Right lobe of liver (tissue), 6 donors: ENCODE measurements around the gene ANO9. TPM values are rescaled to one million over a fixed set of nuclear protein-coding genes. Genes with fewer than 3 reads are reported as not detected.

ENCODE experiments used
- ATAC-seq, 4 donors: fragments of 200-7000 bp; cut with Tn5 transposase; one replicate each; pipeline ENCODE4 v1.9.1; 2020; ENCODE audit warnings: mild to moderate bottlenecking in 4 of 4, moderate library complexity in 4 of 4
- DNase-seq, 3 donors: peaks; one replicate each; pipeline ENCODE4 v3.0.0-alpha.2; 2020
- H3K27ac ChIP-seq, 3 donors: fragments of 200-600 bp; one replicate each; pipeline ENCODE4 v1.8.0; 2022
- H3K27me3 ChIP-seq, 2 donors: fragments of 200-600 bp; one replicate each; pipeline ENCODE4 v1.8.0; 2022
- H3K36me3 ChIP-seq, 4 donors: fragments of 200-600 bp; sonication (generic) in 1 of 4; one replicate each; pipeline versions ENCODE4 v1.5.1 to v1.8.0; 2017 to 2022; ENCODE audit warnings: control low read depth in 1 of 4
- H3K4me1 ChIP-seq, 4 donors: fragments of 200-600 bp; sonication (generic) in 1 of 4; one replicate each; pipeline versions ENCODE4 v1.5.1 to v1.8.0; 2017 to 2022; ENCODE audit warnings: control low read depth in 1 of 4
- H3K4me3 ChIP-seq, 3 donors: fragments of 200-600 bp; one replicate each; pipeline ENCODE4 v1.8.0; 2022
- H3K9me3 ChIP-seq, 4 donors: fragments of 200-600 bp; sonication (generic) in 1 of 4; one replicate each; pipeline versions ENCODE4 v1.5.1 to v1.8.0; 2017 to 2022; ENCODE audit warnings: control low read depth in 1 of 4
- CTCF ChIP-seq, 4 donors: fragments of 200-600 bp in 3 of 4; fragments of 450-650 bp in 1 of 4; IDR thresholded peaks; one replicate each; pipeline versions ENCODE4 v1.5.1 to v1.8.0; 2016 to 2022; ENCODE audit warnings: antibody characterized with exemption in 4 of 4, mild to moderate bottlenecking in 2 of 4
- POLR2A ChIP-seq: fragments of 450-650 bp; IDR thresholded peaks from one replicate; pipeline ENCODE4 v1.6.1; 2017; ENCODE audit warnings: antibody characterized with exemption, mild to moderate bottlenecking
- WGBS: methylation state at CpG from one replicate; pipeline ENCODE4 v1.1.6; 2018; ENCODE audit warnings: low coverage, low lambda C conversion rate; ENCODE audit not compliant: insufficient coverage; ENCODE audit errors: missing lambda C conversion rate; 5-methylcytosine and 5-hydroxymethylcytosine counted together
- intact Hi-C, 2 donors: fragments of 100-400 bp; cut with DNase I; formaldehyde crosslinking; loops; one replicate each; pipeline versions ENCODE4 v1.11.2 to v1.14.1; 2022
- total RNA-seq, 6 experiments: library from RNA; depleted of rRNA in 2 of 6; stranded (reverse); fragments of >200 nt in 2 of 6; fragmentation: NEBNext Ultra II Directional in 3 of 6; extraction: Animal tissue kit (Norgen Biotek cat#: 25700) in 3 of 6; gene quantifications; one replicate each; pipeline versions ENCODE4 v1.1.0 to v1.2.4, GENCODE V29; 2016 to 2023
- donor health status: DM: no; HTN: yes; CAD: no.
- donor health status: DM: no; HTN: no; CAD: no.
- donor health status: DM: no; HTN: no; CAD: no.
- donor health status: DM: no; HTN: yes; CAD: no.
- donor health status: DM: no; HTN: yes; CAD: no.

Gene ANO9
- total RNA-seq, 6 experiments from 2014 or later = 0.09 to 1.0 (median 0.28) TPM; not detected in 1

GRCh38 chr11:468036-468435, 26.2 kb upstream of the ANO9 start:
- Histone ChIP-seq H3K27me3 (no peaks in the 10 kb centered on the region), H3K4me1 (peaks cover 0 to 11% (median 8%) of the 10 kb centered on the region in 4 donors), H3K9me3 (no peaks in the 10 kb centered on the region), H3K4me3 (no peak overlapping the region), H3K36me3 (no peaks in the 10 kb centered on the region), H3K27ac (no peak overlapping the region)
- intact Hi-C loops = no loop called here
- TF ChIP-seq CTCF (IDR thresholded peaks at IDR 0.05) = no peak
- TF ChIP-seq POLR2A = no peak
- ATAC-seq (no peak), DNase-seq (no peak)
- 76% methylated on average over 9 of the region's 12 CpGs for WGBS

- intact Hi-C loops = no loop called here
- no peak for TF ChIP-seq POLR2A
- no peak for TF ChIP-seq CTCF (IDR thresholded peaks at IDR 0.05)
- H3K36me3 ChIP-seq = peaks cover 0 to 4% (median 0%) of the 10 kb centered on the region in 4 donors
- WGBS = 54% methylated on average over 7 of the region's 9 CpGs
- no peaks in the 10 kb centered on the region for H3K9me3 ChIP-seq
- no peak overlapping the region for H3K27ac ChIP-seq
- DNase-seq (no peak), ATAC-seq (no peak)
- H3K4me1 ChIP-seq = peaks cover 0 to 11% (median 8%) of the 10 kb centered on the region in 4 donors
- H3K4me3 ChIP-seq = no peak overlapping the region
- no peaks in the 10 kb centered on the region for H3K27me3 ChIP-seq
These were observed 24.2 kb upstream of the ANO9 start for GRCh38 chr11:465896-466530.

- Histone ChIP-seq H3K4me1 (no peaks in the 10 kb centered on the region), H3K36me3 (peaks cover 0 to 9% (median 0%) of the 10 kb centered on the region in 4 donors), H3K9me3 (no peaks in the 10 kb centered on the region), H3K4me3 (no peak overlapping the region), H3K27ac (no peak overlapping the region), H3K27me3 (no peaks in the 10 kb centered on the region)
- TF ChIP-seq POLR2A = no peak
- TF ChIP-seq CTCF (IDR thresholded peaks at IDR 0.05) = no peak
- intact Hi-C loops = no loop called here
- ATAC-seq = no peak
- no peak for DNase-seq
- WGBS = 84% methylated on average over 5 of the region's 24 CpGs
These were observed 22.5 kb upstream of the ANO9 start for GRCh38 chr11:464316-464715.

GRCh38 chr11:462107-462890, 20.5 kb upstream of the ANO9 start:
- Histone ChIP-seq H3K9me3 (no peaks in the 10 kb centered on the region), H3K4me3 (no peak overlapping the region), H3K4me1 (no peaks in the 10 kb centered on the region), H3K36me3 (peaks cover 0 to 9% (median 0%) of the 10 kb centered on the region in 4 donors), H3K27ac (no peak overlapping the region), H3K27me3 (no peaks in the 10 kb centered on the region)
- DNase-seq = no peak
- ATAC-seq = peak in 2 of 4 donors; percentile 10 to 18
- no peak for TF ChIP-seq CTCF (IDR thresholded peaks at IDR 0.05)
- TF ChIP-seq POLR2A = no peak
- WGBS = 100% methylated on average over 3 of the region's 16 CpGs
- intact Hi-C loops = no loop called here
